SK-N-SH (cell line): Measurements from ENCODE around the gene SPATC1L. TPM values are rescaled to one million over a fixed set of nuclear protein-coding genes. Genes with fewer than 3 reads are reported as not detected.
A peak's percentile ranks its signal among the peaks of the same experiment; 100 is the strongest.

Experiments used
- CTCF ChIA-PET: fragments of 300-600, 350-600 bp; formaldehyde crosslinking; extraction: SDS; loops from one replicate; lab custom pipeline; 2021; lab: Yijun Ruan, JAX
- POLR2A ChIA-PET: fragments of 350-600 bp; sonication (Branson Sonifier 250); formaldehyde crosslinking; extraction: SDS; loops from one replicate; lab custom pipeline; 2020; ENCODE audit warnings: antibody characterized with exemption, inconsistent platforms; lab: Yijun Ruan, JAX
- DNase-seq: peaks from one replicate; pipeline ENCODE4 v3.0.0; 2012
- H2AFZ ChIP-seq: fragments of 200-600 bp; sonication (generic); 2 replicates; pipeline ENCODE4 v1.8.1; 2016; ENCODE audit warnings: antibody characterized with exemption, mild to moderate bottlenecking, low read depth
- H3F3A ChIP-seq: fragments of 200-600 bp; sonication (generic); replicated peaks from 2 replicates; pipeline ENCODE3; 2016; ENCODE audit warnings: antibody characterized with exemption, mild to moderate bottlenecking; ENCODE audit not compliant: insufficient read depth
- H3K27ac ChIP-seq, 2 experiments: fragments of 200-500 bp in 1 of 2; fragments of 200-600 bp in 1 of 2; sonication (Bioruptor generic) in 1 of 2; sonication (generic), shearing (Covaris generic) in 1 of 2; 2 replicates each; pipeline versions ENCODE4 v1.5.1 to v1.6.1; 2014 to 2016; ENCODE audit warnings: low read depth in 2 of 2, inconsistent platforms in 1 of 2, low read length in 1 of 2, mild to moderate bottlenecking in 1 of 2, mixed read lengths in 1 of 2
- H3K27me3 ChIP-seq: fragments of 200-600 bp; sonication (generic), shearing (Covaris generic); 2 replicates; pipeline ENCODE4 v1.6.1; 2016; ENCODE audit warnings: mixed run types; ENCODE audit not compliant: insufficient read depth
- H3K36me3 ChIP-seq, 2 experiments: fragments of 200-500 bp in 1 of 2; fragments of 200-600 bp in 1 of 2; sonication (Bioruptor generic) in 1 of 2; sonication (generic) in 1 of 2; replicated peaks in 1 of 2; 2 replicates each; pipeline versions ENCODE3 to v1.5.1; 2014 to 2016; ENCODE audit warnings: low read length in 1 of 2, mild to moderate bottlenecking in 1 of 2; ENCODE audit not compliant: insufficient read depth in 2 of 2, control insufficient read depth in 1 of 2
- H3K4me1 ChIP-seq, 2 experiments: fragments of 200-500 bp in 1 of 2; fragments of 200-600 bp in 1 of 2; sonication (Bioruptor generic) in 1 of 2; sonication (generic), shearing (Covaris generic) in 1 of 2; 2 replicates each; pipeline versions ENCODE4 v1.5.1 to v1.6.1; 2014 to 2016; ENCODE audit warnings: low read depth in 1 of 2, low read length in 1 of 2, mixed run types in 1 of 2; ENCODE audit not compliant: insufficient read depth in 2 of 2, control insufficient read depth in 1 of 2
- H3K4me2 ChIP-seq: fragments of 200-600 bp; sonication (generic), shearing (Covaris generic); 2 replicates; pipeline ENCODE4 v1.6.1; 2017; ENCODE audit warnings: mixed run types
- H3K4me3 ChIP-seq, 2 experiments: fragments of 200-500 bp in 1 of 2; fragments of 200-600 bp in 1 of 2; sonication (Bioruptor generic) in 1 of 2; sonication (generic), shearing (Covaris generic) in 1 of 2; 2 replicates each; pipeline versions ENCODE4 v1.5.1 to v1.8.1; 2014 to 2016; ENCODE audit warnings: low read depth in 2 of 2, inconsistent platforms in 1 of 2, low read length in 1 of 2, mild to moderate bottlenecking in 1 of 2, mixed read lengths in 1 of 2, moderate library complexity in 1 of 2
- H3K79me2 ChIP-seq: fragments of 200-600 bp; sonication (generic); 2 replicates; pipeline ENCODE4 v1.8.1; 2017; ENCODE audit warnings: mild to moderate bottlenecking; ENCODE audit not compliant: insufficient read depth
- H3K9ac ChIP-seq: fragments of 200-600 bp; sonication (generic); 2 replicates; pipeline ENCODE4 v1.6.1; 2017; ENCODE audit warnings: mixed run types
- H3K9me2 ChIP-seq: fragments of 200-600 bp; sonication (generic); 2 replicates; pipeline ENCODE4 v1.6.1; 2017; ENCODE audit warnings: mixed run types
- H3K9me3 ChIP-seq: fragments of 200-600 bp; sonication (generic); 2 replicates; pipeline ENCODE4 v1.6.1; 2017; ENCODE audit warnings: mixed run types, mild to moderate bottlenecking, moderate library complexity
- H4K20me1 ChIP-seq: fragments of 200-600 bp; sonication (generic); 2 replicates; pipeline ENCODE4 v1.6.1; 2017; ENCODE audit warnings: mild to moderate bottlenecking, mixed run types; ENCODE audit not compliant: insufficient read depth
- CHD2 ChIP-seq: fragments of 150-350 bp; IDR thresholded peaks from 2 replicates; pipeline ENCODE4 v1.6.1; 2018; ENCODE audit warnings: low read length; ENCODE audit not compliant: partially characterized antibody
- ELF1 ChIP-seq: IDR thresholded peaks from 2 replicates; pipeline ENCODE4 v1.4.0; 2012
- FOSL2 ChIP-seq: IDR thresholded peaks from 2 replicates; pipeline ENCODE4 v1.4.0; 2012; ENCODE audit warnings: low read depth, mild to moderate bottlenecking, moderate library complexity, borderline replicate concordance
- FOXJ3 ChIP-seq: sonication (generic); formaldehyde crosslinking; IDR thresholded peaks from 2 replicates; pipeline ENCODE4 v1.5.1; 2020; ENCODE audit warnings: mild to moderate bottlenecking, missing genetic modification reagents
- GABPA ChIP-seq: IDR thresholded peaks from 2 replicates; pipeline ENCODE4 v1.4.0; 2012; ENCODE audit warnings: low read depth, mild to moderate bottlenecking
- GATA2 ChIP-seq: sonication (generic); formaldehyde crosslinking; IDR thresholded peaks from 2 replicates; pipeline ENCODE4 v1.5.0; 2020; ENCODE audit warnings: mild to moderate bottlenecking, missing genetic modification reagents
- MXI1 ChIP-seq: IDR thresholded peaks from 2 replicates; pipeline ENCODE4 v1.6.1; 2012; ENCODE audit warnings: mild to moderate bottlenecking, low read depth, low read length, improper control_type of control experiment
- NFIC ChIP-seq: IDR thresholded peaks from 2 replicates; pipeline ENCODE4 v1.4.0; 2012; ENCODE audit warnings: borderline replicate concordance
- NRF1 ChIP-seq: IDR thresholded peaks from 2 replicates; pipeline ENCODE4 v1.6.1; 2012; ENCODE audit warnings: low read depth, mild to moderate bottlenecking, low read length
- RAD21 ChIP-seq: IDR thresholded peaks from 2 replicates; pipeline ENCODE4 v1.6.1; 2012; ENCODE audit warnings: mild to moderate bottlenecking, low read length
- RCOR1 ChIP-seq: fragments of 150-350 bp; IDR thresholded peaks from 2 replicates; pipeline ENCODE4 v1.6.1; 2017; ENCODE audit warnings: antibody characterized with exemption, low read length
- SIN3A ChIP-seq: IDR thresholded peaks from 2 replicates; pipeline ENCODE4 v1.6.1; 2012; ENCODE audit warnings: low read depth, mild to moderate bottlenecking, low read length, moderate library complexity, borderline replicate concordance
- SMC3 ChIP-seq: IDR thresholded peaks from 2 replicates; pipeline ENCODE4 v1.6.1; 2012; ENCODE audit warnings: low read depth, low read length, improper control_type of control experiment
- TAF1 ChIP-seq: IDR thresholded peaks from 2 replicates; pipeline ENCODE4 v1.6.1; 2012; ENCODE audit warnings: low read depth, mild to moderate bottlenecking, low read length, moderate library complexity, borderline replicate concordance
- TEAD4 ChIP-seq: IDR thresholded peaks from 2 replicates; pipeline ENCODE4 v1.4.0; 2012; ENCODE audit warnings: mild to moderate bottlenecking, borderline replicate concordance; ENCODE audit not compliant: insufficient read depth
- WGBS: methylation state at CpG from one replicate; pipeline ENCODE4 v1.1.6; 2017; ENCODE audit warnings: low lambda C conversion rate; 5-methylcytosine and 5-hydroxymethylcytosine counted together
- polyA plus RNA-seq, 3 experiments: library from polyadenylated mRNA; depleted of rRNA; stranded (reverse); fragments of >200 nt; gene quantifications; 2 replicates each; pipeline ENCODE4 v1.2.3, GENCODE V29; 2012
- TF ChIP-seq, protein P1 (sequence below): fragments of 150-350 bp; IDR thresholded peaks from 2 replicates; pipeline ENCODE4 v1.6.1; 2016; ENCODE audit warnings: mild to moderate bottlenecking, low read depth, low read length
- TF ChIP-seq, protein P2 (sequence below): IDR thresholded peaks from 2 replicates; pipeline ENCODE4; 2012
- TF ChIP-seq, protein P3 (sequence below): fragments of 200-600 bp; sonication (generic); IDR thresholded peaks from 2 replicates; pipeline ENCODE4 v1.6.1; 2017; ENCODE audit warnings: antibody characterized with exemption, mild to moderate bottlenecking, moderate library complexity
- TF ChIP-seq, protein P4 (sequence below): IDR thresholded peaks from 2 replicates; pipeline ENCODE4 v1.4.0; 2012; ENCODE audit warnings: low read depth
- TF ChIP-seq, protein P5 (sequence below): fragments of 150-350 bp; IDR thresholded peaks from 2 replicates; pipeline ENCODE4 v1.6.1; 2017; ENCODE audit warnings: antibody characterized with exemption, low read length, low read depth, borderline replicate concordance

The SPATC1L gene
- polyA plus RNA-seq, 1 of the 3 experiments (the other 2 are of a cell fraction): 8.3 TPM

DNA sequence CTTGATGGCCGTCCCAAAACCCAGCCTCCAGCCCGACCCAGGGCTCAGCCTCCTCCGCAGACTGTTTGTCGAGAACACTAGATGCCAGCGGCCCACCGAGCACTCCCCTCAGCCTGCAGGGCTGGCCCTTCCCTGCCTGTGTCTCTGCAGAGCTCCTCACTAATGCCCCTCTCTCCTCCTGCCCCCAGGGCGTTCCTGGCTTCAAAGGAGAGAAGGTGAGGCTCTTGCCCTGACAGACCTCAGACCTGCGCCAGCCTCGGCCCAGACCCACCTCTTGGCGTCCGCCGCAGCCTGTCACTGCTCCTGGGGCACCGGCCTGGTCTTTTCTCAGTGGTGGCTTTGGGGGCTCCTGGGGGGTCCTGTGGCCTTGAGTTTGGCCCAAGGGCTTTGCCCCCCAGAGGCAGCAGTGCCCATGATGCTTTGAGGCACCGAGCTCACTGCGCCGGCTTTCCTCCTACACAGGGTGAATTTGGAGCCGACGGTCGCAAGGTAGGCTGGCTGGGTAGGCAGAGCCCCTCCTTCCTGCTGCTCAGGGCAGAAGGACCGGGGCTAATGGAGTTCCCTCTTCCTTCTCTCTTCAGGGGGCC lies 68.0 kb downstream of the SPATC1L start:
- no peak overlapping the region for H2AFZ ChIP-seq
- H3K27me3 ChIP-seq: no peaks in the 10 kb centered on the region
- H3K9ac ChIP-seq: no peak overlapping the region
- no peak overlapping the region for H3K4me3 ChIP-seq
- H3K27ac ChIP-seq: no peak overlapping the region
- 87% methylated on average over 14 of the region's 20 CpGs for WGBS
- CTCF ChIA-PET: interaction anchor here (1.6 to 2.0 kb wide), 2 partner anchors 11 to 27 kb away, joined by 5 to 8 read pairs; no protein-coding TSS in a partner anchor
- POLR2A ChIA-PET: interaction anchor here (1.3 kb wide), 1 partner anchor 12 kb away, joined by 3 read pairs; no protein-coding TSS in a partner anchor
- peaks cover 0 to under 1% of the 10 kb centered on the region in 2 experiments; a peak in 1 of 4 replicates for H3K4me1 ChIP-seq
- H3K4me2 ChIP-seq: no peak overlapping the region
- no peaks in the 10 kb centered on the region for H3K79me2 ChIP-seq
- H3K9me3 ChIP-seq: no peaks in the 10 kb centered on the region
- H3K9me2 ChIP-seq: no peaks in the 10 kb centered on the region
- H4K20me1 ChIP-seq: no peaks in the 10 kb centered on the region
- no peaks in the 10 kb centered on the region for H3F3A ChIP-seq
- TF ChIP-seq, protein P1, sequence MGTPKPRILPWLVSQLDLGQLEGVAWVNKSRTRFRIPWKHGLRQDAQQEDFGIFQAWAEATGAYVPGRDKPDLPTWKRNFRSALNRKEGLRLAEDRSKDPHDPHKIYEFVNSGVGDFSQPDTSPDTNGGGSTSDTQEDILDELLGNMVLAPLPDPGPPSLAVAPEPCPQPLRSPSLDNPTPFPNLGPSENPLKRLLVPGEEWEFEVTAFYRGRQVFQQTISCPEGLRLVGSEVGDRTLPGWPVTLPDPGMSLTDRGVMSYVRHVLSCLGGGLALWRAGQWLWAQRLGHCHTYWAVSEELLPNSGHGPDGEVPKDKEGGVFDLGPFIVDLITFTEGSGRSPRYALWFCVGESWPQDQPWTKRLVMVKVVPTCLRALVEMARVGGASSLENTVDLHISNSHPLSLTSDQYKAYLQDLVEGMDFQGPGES: no peak
- TF ChIP-seq, protein P2, sequence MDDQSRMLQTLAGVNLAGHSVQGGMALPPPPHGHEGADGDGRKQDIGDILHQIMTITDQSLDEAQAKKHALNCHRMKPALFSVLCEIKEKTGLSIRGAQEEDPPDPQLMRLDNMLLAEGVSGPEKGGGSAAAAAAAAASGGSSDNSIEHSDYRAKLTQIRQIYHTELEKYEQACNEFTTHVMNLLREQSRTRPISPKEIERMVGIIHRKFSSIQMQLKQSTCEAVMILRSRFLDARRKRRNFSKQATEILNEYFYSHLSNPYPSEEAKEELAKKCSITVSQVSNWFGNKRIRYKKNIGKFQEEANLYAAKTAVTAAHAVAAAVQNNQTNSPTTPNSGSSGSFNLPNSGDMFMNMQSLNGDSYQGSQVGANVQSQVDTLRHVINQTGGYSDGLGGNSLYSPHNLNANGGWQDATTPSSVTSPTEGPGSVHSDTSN: no peak
- no peak for TF ChIP-seq SMC3
- no peak for TF ChIP-seq FOSL2
- TF ChIP-seq TAF1: no peak
- TF ChIP-seq FOXJ3: no peak
- TF ChIP-seq MXI1: no peak
- TF ChIP-seq RCOR1: no peak
- TF ChIP-seq, protein P3, sequence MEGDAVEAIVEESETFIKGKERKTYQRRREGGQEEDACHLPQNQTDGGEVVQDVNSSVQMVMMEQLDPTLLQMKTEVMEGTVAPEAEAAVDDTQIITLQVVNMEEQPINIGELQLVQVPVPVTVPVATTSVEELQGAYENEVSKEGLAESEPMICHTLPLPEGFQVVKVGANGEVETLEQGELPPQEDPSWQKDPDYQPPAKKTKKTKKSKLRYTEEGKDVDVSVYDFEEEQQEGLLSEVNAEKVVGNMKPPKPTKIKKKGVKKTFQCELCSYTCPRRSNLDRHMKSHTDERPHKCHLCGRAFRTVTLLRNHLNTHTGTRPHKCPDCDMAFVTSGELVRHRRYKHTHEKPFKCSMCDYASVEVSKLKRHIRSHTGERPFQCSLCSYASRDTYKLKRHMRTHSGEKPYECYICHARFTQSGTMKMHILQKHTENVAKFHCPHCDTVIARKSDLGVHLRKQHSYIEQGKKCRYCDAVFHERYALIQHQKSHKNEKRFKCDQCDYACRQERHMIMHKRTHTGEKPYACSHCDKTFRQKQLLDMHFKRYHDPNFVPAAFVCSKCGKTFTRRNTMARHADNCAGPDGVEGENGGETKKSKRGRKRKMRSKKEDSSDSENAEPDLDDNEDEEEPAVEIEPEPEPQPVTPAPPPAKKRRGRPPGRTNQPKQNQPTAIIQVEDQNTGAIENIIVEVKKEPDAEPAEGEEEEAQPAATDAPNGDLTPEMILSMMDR: no peak
- no peak for TF ChIP-seq SIN3A
- no peak for TF ChIP-seq NRF1
- TF ChIP-seq GATA2 (CRISPR knock-in tag): no peak
- TF ChIP-seq, protein P4, sequence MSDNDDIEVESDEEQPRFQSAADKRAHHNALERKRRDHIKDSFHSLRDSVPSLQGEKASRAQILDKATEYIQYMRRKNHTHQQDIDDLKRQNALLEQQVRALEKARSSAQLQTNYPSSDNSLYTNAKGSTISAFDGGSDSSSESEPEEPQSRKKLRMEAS: no peak
- no peak for TF ChIP-seq GABPA
- TF ChIP-seq NFIC: no peak
- no peak for TF ChIP-seq ELF1
- no peak for TF ChIP-seq CHD2
- no peak for TF ChIP-seq RAD21
- no peak for TF ChIP-seq TEAD4
- TF ChIP-seq, protein P5, sequence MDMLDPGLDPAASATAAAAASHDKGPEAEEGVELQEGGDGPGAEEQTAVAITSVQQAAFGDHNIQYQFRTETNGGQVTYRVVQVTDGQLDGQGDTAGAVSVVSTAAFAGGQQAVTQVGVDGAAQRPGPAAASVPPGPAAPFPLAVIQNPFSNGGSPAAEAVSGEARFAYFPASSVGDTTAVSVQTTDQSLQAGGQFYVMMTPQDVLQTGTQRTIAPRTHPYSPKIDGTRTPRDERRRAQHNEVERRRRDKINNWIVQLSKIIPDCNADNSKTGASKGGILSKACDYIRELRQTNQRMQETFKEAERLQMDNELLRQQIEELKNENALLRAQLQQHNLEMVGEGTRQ: no peak
- peaks cover 25 to 58% of the 10 kb centered on the region in 2 experiments for H3K36me3 ChIP-seq
- DNase-seq: peak; percentile 19
